SK-N-DZ (cell line): ENCODE measurements around the gene CBX7.
A peak's percentile ranks its signal among the peaks of the same experiment; 100 is the strongest.

Source experiments
- DNase-seq: peaks from one replicate; pipeline ENCODE4 v3.0.0-alpha.2; 2015; ENCODE audit warnings: low spot score
- small RNA-seq, 2 experiments: library from RNA; depleted of rRNA; stranded (forward); fragments of <200 nt; gene quantifications; one replicate each; pipeline ENCODE3, GENCODE V24; 2014

Gene CBX7

DNA sequence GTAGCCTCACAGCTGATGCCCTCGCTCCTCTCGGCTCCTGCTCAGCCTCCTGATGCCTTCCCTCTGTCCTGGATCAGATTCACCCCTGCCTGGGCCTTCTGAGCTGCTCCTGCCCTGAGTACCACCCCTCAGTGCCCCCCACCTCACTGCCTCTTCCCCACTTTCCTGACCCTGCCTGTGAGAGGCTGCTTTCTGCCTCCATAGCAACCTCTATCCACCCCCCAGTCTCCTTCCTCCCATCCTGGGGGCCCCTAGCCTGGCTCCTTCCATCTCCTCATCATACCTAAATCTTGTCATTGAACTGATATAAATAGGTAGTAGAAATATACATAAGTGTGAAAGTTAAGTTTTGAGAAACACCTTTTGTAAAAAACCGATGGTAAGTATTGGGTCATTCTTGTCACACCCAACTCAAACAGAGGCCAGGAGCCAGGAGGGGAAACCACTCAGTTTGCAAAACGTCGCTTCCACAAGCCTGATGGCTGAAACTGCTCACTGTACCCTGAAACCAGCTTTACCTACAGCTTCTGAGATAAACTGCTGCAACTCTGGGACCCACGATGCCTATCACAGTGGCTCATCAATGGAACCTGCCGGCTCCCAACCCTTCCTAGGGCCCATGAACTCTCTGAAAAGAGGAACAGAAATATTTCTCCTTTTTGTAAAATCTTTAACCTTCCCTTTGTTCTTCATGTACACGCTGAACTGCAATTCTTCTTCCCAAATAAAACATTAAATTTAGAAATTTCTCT lies 60.2 kb downstream of the CBX7 start:
- DNase-seq = no peak

GRCh38 chr22:39091126-39092081 lies 61.1 kb downstream of the CBX7 start:
- DNase-seq = no peak

GRCh38 chr22:39090426-39091064 lies 61.9 kb downstream of the CBX7 start:
- no peak for DNase-seq

GRCh38 chr22:39089928-39090327 lies 62.6 kb downstream of the CBX7 start:
- no peak for DNase-seq

DNA sequence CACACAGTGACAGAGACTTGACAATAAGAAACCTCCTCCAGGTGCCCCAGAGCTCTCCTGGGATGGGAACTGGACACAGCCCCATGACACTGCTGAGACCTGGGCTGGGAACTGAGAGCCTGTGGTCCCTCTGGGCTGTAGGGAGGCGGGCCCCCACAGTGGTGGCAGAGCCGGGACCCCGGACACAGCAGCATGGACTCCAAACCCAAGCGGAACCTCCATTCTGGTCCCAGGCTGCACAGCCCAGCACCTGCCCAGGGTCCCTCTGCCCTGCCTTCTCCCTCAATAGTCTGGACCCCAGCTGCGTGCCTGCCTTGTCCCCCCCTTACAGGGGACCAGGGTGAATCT lies 63.8 kb downstream of the CBX7 start:
- no peak for DNase-seq

GRCh38 chr22:39087881-39088684 lies 64.4 kb downstream of the CBX7 start:
- DNase-seq = peak; percentile 18

DNA sequence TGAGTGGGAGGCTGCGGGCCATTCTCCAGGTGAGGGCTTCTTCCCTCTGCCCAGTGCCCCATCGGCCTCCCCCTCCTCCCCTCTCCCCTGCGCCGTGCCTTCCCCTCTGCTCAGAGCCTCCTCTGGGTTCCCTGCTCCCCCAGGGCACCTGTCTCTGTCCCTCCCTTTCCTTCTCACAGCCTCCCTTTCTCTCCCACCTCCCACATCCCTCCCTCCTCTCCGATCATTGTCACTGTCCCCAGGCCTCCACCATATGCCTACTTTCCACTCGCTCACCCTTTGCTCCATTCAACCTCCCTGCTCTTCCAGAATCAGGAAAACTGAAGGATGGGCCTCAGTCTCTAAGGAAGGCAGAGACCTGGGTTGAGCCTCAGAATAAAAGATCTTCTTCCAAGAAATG lies 65.4 kb downstream of the CBX7 start:
- DNase-seq = no peak

- DNase-seq = no peak
Measured at GRCh38 chr22:39084666-39085065, 67.8 kb downstream of the CBX7 start.

- DNase-seq = no peak
Measured at GRCh38 chr22:39083212-39084165, 69.0 kb downstream of the CBX7 start.

DNA sequence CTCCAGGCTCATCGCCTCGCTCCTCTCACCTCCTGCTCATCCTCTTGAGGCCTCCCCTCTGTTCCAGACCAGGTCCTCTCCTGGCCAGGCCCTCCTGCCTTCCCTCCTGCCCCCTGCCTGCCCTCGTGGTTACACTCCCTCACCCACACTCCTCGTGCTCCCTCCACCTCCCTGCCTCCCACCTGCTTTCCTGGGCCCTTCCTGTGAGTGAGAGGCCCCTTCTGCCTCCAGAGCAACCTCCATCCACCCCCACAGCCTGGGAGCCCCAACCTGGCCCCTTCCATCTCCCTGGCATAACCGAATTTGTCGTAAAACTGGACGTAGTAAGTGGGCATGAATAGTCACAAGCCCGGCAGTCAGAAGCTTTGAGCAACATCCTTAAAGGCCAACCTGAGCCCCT lies 70.9 kb downstream of the CBX7 start:
- no peak for DNase-seq

DNA sequence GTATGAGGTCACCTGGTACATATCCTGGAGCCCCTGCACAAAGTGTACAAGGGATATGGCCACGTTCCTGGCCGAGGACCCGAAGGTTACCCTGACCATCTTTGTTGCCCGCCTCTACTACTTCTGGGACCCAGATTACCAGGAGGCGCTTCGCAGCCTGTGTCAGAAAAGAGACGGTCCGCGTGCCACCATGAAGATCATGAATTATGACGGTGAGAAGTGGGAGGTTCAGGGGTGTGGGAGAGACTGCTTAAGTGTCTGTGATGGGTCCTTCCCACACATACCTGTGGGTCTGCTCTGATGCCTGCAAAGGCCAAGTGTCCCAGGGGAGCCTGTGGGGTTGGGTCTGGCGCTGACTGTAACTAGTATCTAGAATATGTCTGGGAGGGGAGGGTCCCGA lies 71.5 kb downstream of the CBX7 start:
- no peak for DNase-seq

Small RNA genes lying within 50 kb of the gene (small RNA-seq; reads per million reads assigned to genes)
- gene COX5BP7 = 0 reads per million in 2 experiments
